ENCODE data around the gene SHROOM1.

The SHROOM1 gene

GRCh38 chr5:132838516-132839282, 8.3 kb upstream of the SHROOM1 start:
- ATAC-seq (no peak), DNase-seq (ENCODE audit: low spot score in 2 of 2) (no peak)
- Mint-ChIP-seq H3K36me3 (no peaks in the 10 kb centered on the region), H3K9me3 (no peaks in the 10 kb centered on the region), H3K4me1 (no peaks in the 10 kb centered on the region), H3K4me3 (no peak overlapping the region), H3K27ac (peak overlapping the region; percentile 54)

DNA sequence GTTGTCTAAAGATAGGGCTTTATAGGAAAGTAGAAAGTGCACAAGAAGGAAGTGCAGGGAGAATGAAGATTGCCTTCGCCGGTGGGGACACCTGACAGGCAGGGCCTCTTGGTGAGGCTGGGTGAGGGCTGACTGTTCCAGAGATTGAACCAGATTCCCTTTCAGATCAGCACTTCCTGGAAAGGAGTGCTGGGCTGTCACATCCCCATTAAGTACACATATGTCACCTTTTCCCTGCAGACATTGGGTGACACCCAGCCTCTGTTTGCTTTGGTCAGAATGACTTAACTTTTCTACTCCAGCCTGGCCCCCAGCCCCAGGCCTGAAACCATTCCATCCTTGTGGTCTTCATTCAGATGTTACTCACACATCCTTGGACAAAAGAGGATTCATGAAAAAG, 7.4 kb upstream of the SHROOM1 start:
- Mint-ChIP-seq H3K36me3 (no peaks in the 10 kb centered on the region), H3K4me1 (no peaks in the 10 kb centered on the region), H3K4me3 (no peak overlapping the region), H3K27ac (peak overlapping the region; percentile 40), H3K9me3 (no peaks in the 10 kb centered on the region)
- DNase-seq (ENCODE audit: low spot score in 2 of 2) (no peak), ATAC-seq (no peak)

DNA sequence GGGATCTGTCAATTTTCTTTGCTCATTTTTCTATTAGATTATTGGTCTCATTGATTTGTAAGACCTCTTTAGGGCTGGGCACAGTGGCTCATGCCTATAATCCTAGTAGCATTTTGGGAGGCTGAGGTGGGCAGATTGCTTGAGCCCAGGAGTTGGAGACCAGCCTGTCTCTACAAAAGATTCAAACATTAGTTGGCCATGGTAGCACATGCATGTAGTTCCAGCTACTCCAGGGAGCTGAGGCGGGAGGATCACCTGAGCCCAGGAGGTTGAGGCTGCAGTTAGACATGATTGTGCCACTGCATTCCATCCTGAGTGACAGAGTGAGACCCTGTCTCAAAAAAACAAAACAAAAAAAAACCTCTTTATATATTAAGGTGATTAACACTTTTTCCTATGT, 6.4 kb upstream of the SHROOM1 start:
- DNase-seq (ENCODE audit: low spot score in 2 of 2) (no peak), ATAC-seq (no peak)
- no peak overlapping the region for H3K27ac Mint-ChIP-seq
- H3K4me3 Mint-ChIP-seq: no peak overlapping the region
- no peaks in the 10 kb centered on the region for H3K36me3 Mint-ChIP-seq
- no peaks in the 10 kb centered on the region for H3K9me3 Mint-ChIP-seq
- no peaks in the 10 kb centered on the region for H3K4me1 Mint-ChIP-seq

DNA sequence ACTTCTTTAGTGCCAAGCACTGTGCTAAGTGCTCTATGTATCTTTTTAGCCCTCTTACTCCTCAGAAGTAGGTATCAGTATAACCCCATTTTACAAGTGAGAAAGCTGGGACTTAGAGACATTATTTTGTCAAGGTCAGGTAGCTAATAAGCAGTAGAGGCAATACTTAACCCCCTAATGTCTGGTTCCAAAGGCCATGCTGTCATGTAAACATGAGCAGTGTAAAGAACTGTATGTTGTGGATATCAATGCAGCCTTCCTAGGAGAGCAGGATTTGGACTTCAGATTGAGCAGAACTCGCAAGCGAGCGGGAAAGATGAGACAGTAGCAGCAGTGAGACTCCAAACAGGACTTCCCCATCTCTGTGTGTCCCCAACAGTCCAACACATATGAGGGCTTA, 3.6 kb upstream of the SHROOM1 start:
- Mint-ChIP-seq H3K4me1 (peaks cover 17% of the 10 kb centered on the region), H3K4me3 (no peak overlapping the region), H3K36me3 (no peaks in the 10 kb centered on the region), H3K27ac (no peak overlapping the region), H3K9me3 (no peaks in the 10 kb centered on the region)
- no peak for DNase-seq (ENCODE audit: low spot score in 2 of 2)
- ATAC-seq: no peak

DNA sequence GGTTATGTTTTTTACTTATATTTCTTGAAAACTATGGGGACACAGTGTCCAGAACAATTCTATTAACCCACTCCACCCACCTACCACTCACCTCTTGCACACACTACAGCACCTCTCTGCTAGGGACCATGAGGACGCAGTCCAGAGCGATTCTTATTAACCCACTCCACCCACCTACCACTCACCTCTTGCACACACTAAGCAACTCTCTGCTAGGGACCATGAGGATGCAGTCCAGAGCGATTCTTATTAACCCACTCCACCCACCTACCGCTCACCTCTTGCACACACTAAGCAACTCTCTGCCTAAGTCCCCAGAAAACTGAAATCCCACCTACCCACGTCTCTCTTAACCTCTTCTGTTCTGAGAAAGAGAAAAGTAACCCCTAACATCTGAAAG, 2.2 kb upstream of the SHROOM1 start:
- Mint-ChIP-seq H3K4me1 (peaks cover 17% of the 10 kb centered on the region), H3K27ac (no peak overlapping the region), H3K36me3 (no peaks in the 10 kb centered on the region), H3K4me3 (no peak overlapping the region), H3K9me3 (no peaks in the 10 kb centered on the region)
- ATAC-seq (no peak), DNase-seq (ENCODE audit: low spot score in 2 of 2) (no peak)

- no peak for DNase-seq (ENCODE audit: low spot score in 2 of 2)
- H3K4me3 Mint-ChIP-seq: peak overlapping the region; percentile 77
- H3K4me1 Mint-ChIP-seq: peaks cover 17% of the 10 kb centered on the region
- H3K9me3 Mint-ChIP-seq: no peaks in the 10 kb centered on the region
- H3K27ac Mint-ChIP-seq: no peak overlapping the region
- ATAC-seq: no peak
- no peaks in the 10 kb centered on the region for H3K36me3 Mint-ChIP-seq
Measured at GRCh38 chr5:132831095-132831860, 831 bp upstream of the SHROOM1 start.

- ATAC-seq (peak; percentile 87), DNase-seq (ENCODE audit: low spot score in 2 of 2) (peak; percentile 67 to 86)
- H3K36me3 Mint-ChIP-seq: no peaks in the 10 kb centered on the region
- H3K4me3 Mint-ChIP-seq: peak overlapping the region; percentile 77
- peaks cover 17% of the 10 kb centered on the region for H3K4me1 Mint-ChIP-seq
- H3K9me3 Mint-ChIP-seq: no peaks in the 10 kb centered on the region
- peak overlapping the region; percentile 72 for H3K27ac Mint-ChIP-seq
Measured at GRCh38 chr5:132829742-132830435, 558 bp downstream of the SHROOM1 start.

GRCh38 chr5:132828846-132829494, 1.5 kb downstream of the SHROOM1 start:
- Mint-ChIP-seq H3K4me1 (peaks cover 17% of the 10 kb centered on the region), H3K27ac (no peak overlapping the region), H3K4me3 (peak overlapping the region; percentile 77), H3K9me3 (no peaks in the 10 kb centered on the region), H3K36me3 (no peaks in the 10 kb centered on the region)
- ATAC-seq: no peak
- no peak for DNase-seq (ENCODE audit: low spot score in 2 of 2)

GRCh38 chr5:132827943-132828673, 2.3 kb downstream of the SHROOM1 start:
- Mint-ChIP-seq H3K9me3 (no peaks in the 10 kb centered on the region), H3K4me3 (no peak overlapping the region), H3K36me3 (no peaks in the 10 kb centered on the region), H3K27ac (no peak overlapping the region), H3K4me1 (peaks cover 17% of the 10 kb centered on the region)
- no peak for DNase-seq (ENCODE audit: low spot score in 2 of 2)
- no peak for ATAC-seq

DNA sequence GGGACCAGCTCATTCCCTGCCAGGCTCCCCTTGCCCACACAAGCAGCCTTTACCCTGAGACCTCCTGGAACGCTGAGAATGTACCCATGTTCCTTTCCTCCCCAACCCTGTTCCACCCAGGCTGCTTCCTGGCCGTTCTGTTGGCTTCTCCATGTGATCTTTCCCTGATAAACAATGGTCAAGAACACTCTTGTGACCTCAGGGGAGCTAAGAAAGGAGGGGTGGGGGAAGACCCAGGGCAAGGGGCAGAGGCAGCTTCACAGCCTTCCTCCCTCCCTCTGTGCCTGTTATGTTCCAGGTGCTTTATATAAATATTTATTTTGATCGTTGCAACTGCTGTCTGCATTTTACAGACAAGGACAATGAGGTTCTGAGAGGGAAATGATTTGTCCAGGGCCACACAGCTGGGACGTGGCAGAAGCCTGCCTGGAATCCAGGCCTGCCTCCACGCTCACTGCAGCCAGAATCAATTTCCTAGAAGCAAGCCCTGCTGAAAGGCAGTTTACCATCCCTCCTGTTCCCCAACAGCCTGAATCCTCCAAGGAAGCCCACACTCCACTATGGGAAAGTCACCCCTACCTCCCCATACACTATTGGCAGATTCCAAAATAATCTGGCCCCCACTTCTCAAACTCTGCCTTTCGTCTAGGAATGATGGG, 3.9 kb downstream of the SHROOM1 start:
- peak overlapping the region; percentile 45 for H3K4me3 Mint-ChIP-seq
- DNase-seq (ENCODE audit: low spot score in 2 of 2): no peak
- no peak overlapping the region for H3K27ac Mint-ChIP-seq
- H3K36me3 Mint-ChIP-seq: no peaks in the 10 kb centered on the region
- ATAC-seq: no peak
- H3K9me3 Mint-ChIP-seq: no peaks in the 10 kb centered on the region
- peaks cover 17% of the 10 kb centered on the region for H3K4me1 Mint-ChIP-seq

DNA sequence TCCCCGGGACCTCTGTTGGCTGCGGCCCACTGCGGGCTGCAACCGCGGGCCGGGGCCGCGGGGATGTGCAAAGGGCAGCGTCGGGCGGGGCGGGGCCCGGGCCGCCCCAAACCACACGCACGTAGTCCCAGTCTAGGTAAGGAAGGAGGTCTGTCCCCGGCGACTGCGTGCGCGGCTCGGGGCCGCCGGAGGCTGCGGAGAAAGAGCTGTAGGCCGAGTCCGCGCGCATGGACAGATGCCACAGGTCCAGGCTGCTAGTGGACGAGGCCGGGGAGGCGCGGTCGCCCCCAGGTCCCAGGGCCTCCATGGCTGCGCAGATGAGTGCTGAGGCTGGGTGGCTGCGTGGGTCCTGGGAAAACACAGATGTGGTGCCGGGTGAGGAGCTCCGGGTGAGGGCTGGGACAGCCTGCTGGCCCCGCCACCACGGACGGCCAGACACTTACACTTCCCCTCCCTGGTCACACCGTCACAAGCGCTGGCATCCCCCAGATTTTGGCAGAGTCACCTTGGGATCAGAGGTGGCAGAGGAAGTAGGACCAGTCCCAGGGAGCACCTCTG, 4.5 kb downstream of the SHROOM1 start:
- DNase-seq (ENCODE audit: low spot score in 2 of 2) (no peak), ATAC-seq (peak; percentile 49)
- Mint-ChIP-seq H3K4me1 (peaks cover 11% of the 10 kb centered on the region), H3K4me3 (peak overlapping the region; percentile 45), H3K36me3 (no peaks in the 10 kb centered on the region), H3K27ac (no peak overlapping the region), H3K9me3 (no peaks in the 10 kb centered on the region)

- ATAC-seq (peak; percentile 8), DNase-seq (ENCODE audit: low spot score in 2 of 2) (no peak)
- Mint-ChIP-seq H3K9me3 (no peaks in the 10 kb centered on the region), H3K4me1 (peaks cover 13% of the 10 kb centered on the region), H3K27ac (no peak overlapping the region), H3K36me3 (no peaks in the 10 kb centered on the region), H3K4me3 (peak overlapping the region; percentile 45)
Measured at GRCh38 chr5:132825033-132825833, 5.2 kb downstream of the SHROOM1 start.

DNA sequence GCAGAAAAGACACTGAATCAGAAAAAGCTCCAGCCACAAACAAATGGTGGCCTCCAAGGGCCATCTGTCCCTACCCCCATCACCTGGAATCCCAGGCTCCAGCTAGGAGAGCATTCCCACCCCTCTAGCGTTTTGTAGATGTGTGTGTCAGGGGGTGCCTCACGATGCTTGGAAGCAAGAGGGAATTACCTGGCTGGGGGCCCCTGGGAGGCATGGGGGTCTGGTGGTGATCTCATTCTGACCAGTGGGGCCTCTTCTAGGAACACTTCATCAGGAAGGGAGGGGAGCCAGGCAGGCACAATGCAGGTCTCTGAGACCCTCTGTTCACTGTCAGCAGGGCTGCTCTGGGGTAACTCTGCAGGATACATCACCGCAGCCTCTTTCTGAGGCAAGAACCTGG, 6.0 kb downstream of the SHROOM1 start:
- Mint-ChIP-seq H3K9me3 (no peaks in the 10 kb centered on the region), H3K36me3 (no peaks in the 10 kb centered on the region), H3K27ac (no peak overlapping the region), H3K4me3 (peak overlapping the region; percentile 45), H3K4me1 (peaks cover 12% of the 10 kb centered on the region)
- no peak for DNase-seq (ENCODE audit: low spot score in 2 of 2)
- no peak for ATAC-seq
